ENCODE data around the gene TRIM29. TPM values are rescaled to one million over a fixed set of nuclear protein-coding genes. Genes with fewer than 3 reads are reported as not detected.
"Not testable (repeated sequence)": the region's sequence is repeated elsewhere in the genome, so short reads cannot be mapped to it uniquely, and the experiment has no call there.

TRIM29 gene
- 1,294 TPM for total RNA-seq

GRCh38 chr11:120137611-120138521 lies at the start of gene TRIM29:
TSS of gene TRIM29 (minus strand) at chr11:120138113. CDS start at chr11:120138031, 82 bp downstream.
- ATAC-seq = peak; percentile 83

- ATAC-seq = peak; percentile 89
Measured at GRCh38 chr11:120186774-120187591, 49.1 kb upstream of the TRIM29 start.

GRCh38 chr11:120186456-120186773 lies 48.5 kb upstream of the TRIM29 start:
- ATAC-seq = no peak

GRCh38 chr11:120185706-120186455 lies 48.0 kb upstream of the TRIM29 start:
- no peak for ATAC-seq

- no peak for ATAC-seq
Measured at GRCh38 chr11:120184946-120185705, 47.2 kb upstream of the TRIM29 start.

- ATAC-seq = no peak
Measured at GRCh38 chr11:120184371-120184945, 46.5 kb upstream of the TRIM29 start.

GRCh38 chr11:120183701-120184141 lies 45.8 kb upstream of the TRIM29 start:
- no peak for ATAC-seq

GRCh38 chr11:120182790-120183491 lies 45.0 kb upstream of the TRIM29 start:
- ATAC-seq = peak; percentile 27

GRCh38 chr11:120182372-120182771 lies 44.5 kb upstream of the TRIM29 start:
- ATAC-seq = no peak

GRCh38 chr11:120181376-120181975 lies 43.6 kb upstream of the TRIM29 start:
- no peak for ATAC-seq

- ATAC-seq = no peak
Measured at GRCh38 chr11:120180551-120181232, 42.8 kb upstream of the TRIM29 start.

- not testable (repeated sequence) for ATAC-seq
Measured at GRCh38 chr11:120180063-120180462, 42.1 kb upstream of the TRIM29 start.

- ATAC-seq = no peak
Measured at GRCh38 chr11:120179057-120179672, 41.3 kb upstream of the TRIM29 start.

- ATAC-seq = no peak
Measured at GRCh38 chr11:120178561-120179056, 40.7 kb upstream of the TRIM29 start.

GRCh38 chr11:120174866-120175265 lies 37.0 kb upstream of the TRIM29 start:
- ATAC-seq = no peak

GRCh38 chr11:120173807-120174206 lies 35.9 kb upstream of the TRIM29 start:
- no peak for ATAC-seq

GRCh38 chr11:120173019-120173705 lies 35.2 kb upstream of the TRIM29 start:
- no peak for ATAC-seq
